Upper lobe of left lung (tissue), 6 donors: ENCODE measurements around the gene HECTD4. TPM values are rescaled to one million over a fixed set of nuclear protein-coding genes. Genes with fewer than 3 reads are reported as not detected.

Experiments used
- ATAC-seq, 2 donors: fragments of 200-7000 bp; cut with Tn5 transposase; one replicate each; pipeline ENCODE4 v1.9.1; 2022; ENCODE audit warnings: mild to moderate bottlenecking in 2 of 2, moderate library complexity in 2 of 2; ENCODE audit not compliant: low FRiP score in 2 of 2
- DNase-seq, 2 donors: peaks; one replicate each; pipeline ENCODE4 v3.0.0-alpha.2; 2019 to 2020
- H3K27ac ChIP-seq, 4 donors: fragments of 200-600 bp; sonication (generic); one replicate each; pipeline ENCODE4 v1.5.1; 2016 to 2019
- H3K27me3 ChIP-seq, 4 donors: fragments of 200-600 bp; sonication (generic); one replicate each; pipeline ENCODE4 v1.5.1; 2017 to 2019
- H3K36me3 ChIP-seq, 4 donors: fragments of 200-600 bp; sonication (generic); one replicate each; pipeline ENCODE4 v1.5.1; 2016 to 2019
- H3K4me1 ChIP-seq, 4 donors: fragments of 200-600 bp; sonication (generic); one replicate each; pipeline ENCODE4 v1.5.1; 2018 to 2019
- H3K4me3 ChIP-seq, 4 donors: fragments of 200-600 bp; sonication (generic); one replicate each; pipeline ENCODE4 v1.5.1; 2017 to 2019; ENCODE audit warnings: mild to moderate bottlenecking in 2 of 4, moderate library complexity in 1 of 4
- H3K9me3 ChIP-seq, 4 donors: fragments of 200-600 bp; sonication (generic); one replicate each; pipeline ENCODE4 v1.5.1; 2018 to 2019
- CTCF ChIP-seq, 6 experiments: fragments of 450-650 bp in 4 of 6; fragments of 200-600 bp in 2 of 6; sonication (generic) in 2 of 6; IDR thresholded peaks; one replicate each; pipeline ENCODE4 v1.5.1; 2016 to 2019; ENCODE audit warnings: antibody characterized with exemption in 6 of 6
- EP300 ChIP-seq, 4 donors: sonication (generic); formaldehyde crosslinking; IDR thresholded peaks; one replicate each; pipeline ENCODE4 v1.5.1; 2017; ENCODE audit warnings: antibody characterized with exemption in 4 of 4, control low read depth in 2 of 4
- POLR2A ChIP-seq, 4 donors: fragments of 450-650 bp; IDR thresholded peaks; one replicate each; pipeline ENCODE4 v1.5.1; 2016 to 2017; ENCODE audit warnings: antibody characterized with exemption in 4 of 4, mild to moderate bottlenecking in 2 of 4
- POLR2AphosphoS5 ChIP-seq, 2 donors: sonication (generic); formaldehyde crosslinking; IDR thresholded peaks; one replicate each; pipeline ENCODE4 v1.5.1; 2017; ENCODE audit warnings: antibody characterized with exemption in 2 of 2
- WGBS, 2 donors: methylation state at CpG; one replicate each; pipeline ENCODE4 v1.1.5; 2017 to 2018; 5-methylcytosine and 5-hydroxymethylcytosine counted together
- total RNA-seq, 6 donors: library from RNA; depleted of rRNA in 4 of 6; stranded (reverse); fragments of >200 nt in 4 of 6; gene quantifications; one replicate each; pipeline versions ENCODE4 v1.1.0 to v1.2.1, GENCODE V29; 2016 to 2021
- donor health status: DM: no; HTN: no; CAD: no; lungs with moderate emphysema.
- donor health status: DM: no; HTN: yes; CAD: no; lungs with severe emphysema.

Gene HECTD4
- total RNA-seq, 6 donors from 2014 or later: 34.1 to 196 (median 50.0) TPM

DNA sequence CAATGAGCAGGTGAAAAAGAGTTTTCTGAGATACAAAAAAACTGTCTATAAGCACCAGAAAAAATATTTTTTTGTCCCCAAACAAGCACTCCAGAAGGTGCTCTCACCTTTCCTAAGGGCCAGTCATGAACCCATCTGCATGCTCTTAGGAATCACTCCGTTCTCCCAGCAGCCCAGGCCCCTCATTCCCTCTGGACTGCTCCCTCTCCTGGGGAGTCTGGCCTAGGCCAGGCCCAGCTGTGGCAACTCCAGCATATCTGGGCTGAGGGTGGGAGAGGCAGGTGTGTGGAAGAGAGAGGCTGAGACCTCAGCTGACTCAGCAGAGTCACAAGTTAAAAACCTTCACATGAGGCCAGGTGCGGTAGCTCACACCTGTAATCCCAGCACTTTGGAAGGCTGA, 202.3 kb downstream of the HECTD4 start:
- H3K4me3 ChIP-seq: no peak overlapping the region
- TF ChIP-seq POLR2AphosphoS5 (IDR thresholded peaks at IDR 0.05) (no peak), CTCF (IDR thresholded peaks at IDR 0.05) (no peak), EP300 (IDR thresholded peaks at IDR 0.05) (no peak), POLR2A (IDR thresholded peaks at IDR 0.05) (no peak)
- H3K9me3 ChIP-seq: no peaks in the 10 kb centered on the region
- peaks cover 19 to 88% (median 58%) of the 10 kb centered on the region in 4 donors for H3K36me3 ChIP-seq
- ATAC-seq: no peak
- no peaks in the 10 kb centered on the region for H3K4me1 ChIP-seq
- H3K27ac ChIP-seq: no peak overlapping the region
- DNase-seq: no peak
- WGBS, 2 donors: 88 to 100% methylated on average over 2 of the region's 2 CpGs
- no peaks in the 10 kb centered on the region for H3K27me3 ChIP-seq

GRCh38 chr12:112179341-112179740, 202.9 kb downstream of the HECTD4 start:
- Histone ChIP-seq H3K9me3 (no peaks in the 10 kb centered on the region), H3K4me1 (no peaks in the 10 kb centered on the region), H3K27me3 (no peaks in the 10 kb centered on the region), H3K4me3 (no peak overlapping the region), H3K27ac (no peak overlapping the region), H3K36me3 (peaks cover 16 to 88% (median 58%) of the 10 kb centered on the region in 4 donors)
- no peak for ATAC-seq
- TF ChIP-seq CTCF (IDR thresholded peaks at IDR 0.05) (no peak), POLR2A (IDR thresholded peaks at IDR 0.05) (no peak), EP300 (IDR thresholded peaks at IDR 0.05) (no peak), POLR2AphosphoS5 (IDR thresholded peaks at IDR 0.05) (no peak)
- WGBS, 2 donors: 93 to 97% methylated on average over 5 to 8 of the region's 11 CpGs
- no peak for DNase-seq

DNA sequence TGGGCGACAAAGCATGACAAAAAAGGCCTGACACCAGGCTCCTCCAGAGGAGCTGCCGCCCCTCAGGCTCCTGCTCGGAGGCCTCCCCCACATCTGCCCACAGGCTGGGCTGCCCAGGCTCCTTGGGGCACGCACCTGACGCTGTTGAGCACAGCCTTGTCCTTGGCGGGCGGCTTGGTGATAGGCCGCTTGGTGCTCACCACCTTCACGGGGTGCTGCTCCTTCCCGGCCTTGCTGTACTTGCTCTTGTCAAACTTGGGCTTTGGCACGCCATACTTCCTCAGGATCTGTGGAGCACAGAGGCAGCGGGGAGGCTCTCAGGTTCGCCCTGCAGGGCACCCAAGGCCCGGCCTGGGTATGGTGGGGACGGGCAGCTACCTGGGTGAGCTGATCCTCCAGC, 203.4 kb downstream of the HECTD4 start:
- Histone ChIP-seq H3K4me3 (no peak overlapping the region), H3K27ac (no peak overlapping the region), H3K4me1 (no peaks in the 10 kb centered on the region), H3K36me3 (peaks cover 16 to 87% (median 53%) of the 10 kb centered on the region in 4 donors), H3K27me3 (no peaks in the 10 kb centered on the region), H3K9me3 (no peaks in the 10 kb centered on the region)
- WGBS, 2 donors: 96 to 97% methylated on average over 4 to 15 of the region's 15 CpGs
- no peak for TF ChIP-seq POLR2AphosphoS5 (IDR thresholded peaks at IDR 0.05)
- no peak for TF ChIP-seq CTCF (IDR thresholded peaks at IDR 0.05)
- TF ChIP-seq EP300 (IDR thresholded peaks at IDR 0.05): no peak
- no peak for TF ChIP-seq POLR2A (IDR thresholded peaks at IDR 0.05)
- no peak for ATAC-seq
- peak in 1 of 2 donors; percentile 65 for DNase-seq

DNA sequence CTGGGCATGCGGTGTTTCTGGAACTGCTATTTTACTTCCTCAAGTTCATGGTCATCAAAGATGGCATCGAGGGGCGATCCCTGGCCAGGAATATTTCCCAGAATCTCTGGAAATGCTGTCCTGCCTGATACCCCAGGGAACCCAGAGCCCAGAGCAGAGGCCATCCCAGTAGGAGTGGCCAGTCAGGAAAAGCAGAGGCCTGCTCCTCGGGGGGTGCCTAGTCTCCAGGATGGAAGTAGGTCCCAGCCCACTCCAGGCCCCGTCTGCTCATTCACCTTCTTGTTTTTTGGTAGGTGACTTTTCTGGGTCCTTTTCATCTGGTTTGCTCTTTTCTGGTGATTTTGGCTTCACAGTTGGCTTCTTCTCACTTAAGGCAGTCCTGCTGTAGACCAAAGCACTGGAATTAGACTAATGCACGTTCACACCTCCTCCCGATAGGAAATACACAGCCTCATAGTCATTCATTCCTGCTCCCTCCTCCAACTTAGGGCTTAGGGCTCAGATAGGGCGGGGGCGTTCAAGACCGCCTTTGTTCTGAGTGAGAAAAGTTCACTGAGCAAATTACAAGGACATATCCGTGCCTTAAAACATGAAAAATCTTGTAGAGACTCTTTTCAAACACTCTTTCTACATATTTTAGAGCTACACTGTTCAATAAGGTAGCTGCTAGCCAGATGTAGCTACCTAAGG, 205.8 kb downstream of the HECTD4 start:
- Histone ChIP-seq H3K27me3 (no peaks in the 10 kb centered on the region), H3K27ac (no peak overlapping the region), H3K4me1 (no peaks in the 10 kb centered on the region), H3K4me3 (no peak overlapping the region), H3K36me3 (peaks cover 16 to 87% (median 65%) of the 10 kb centered on the region in 4 donors), H3K9me3 (no peaks in the 10 kb centered on the region)
- ATAC-seq: no peak
- TF ChIP-seq EP300 (IDR thresholded peaks at IDR 0.05) (no peak), POLR2A (IDR thresholded peaks at IDR 0.05) (no peak), POLR2AphosphoS5 (IDR thresholded peaks at IDR 0.05) (no peak), CTCF (IDR thresholded peaks at IDR 0.05) (no peak)
- DNase-seq: no peak
- 91 to 92% methylated on average over 11 of the region's 11 CpGs for WGBS, 2 donors
